ENCODE data around the gene MMS19.
"Not testable (repeated sequence)": the region's sequence is repeated elsewhere in the genome, so short reads cannot be mapped to it uniquely, and the experiment has no call there.

MMS19 gene

DNA sequence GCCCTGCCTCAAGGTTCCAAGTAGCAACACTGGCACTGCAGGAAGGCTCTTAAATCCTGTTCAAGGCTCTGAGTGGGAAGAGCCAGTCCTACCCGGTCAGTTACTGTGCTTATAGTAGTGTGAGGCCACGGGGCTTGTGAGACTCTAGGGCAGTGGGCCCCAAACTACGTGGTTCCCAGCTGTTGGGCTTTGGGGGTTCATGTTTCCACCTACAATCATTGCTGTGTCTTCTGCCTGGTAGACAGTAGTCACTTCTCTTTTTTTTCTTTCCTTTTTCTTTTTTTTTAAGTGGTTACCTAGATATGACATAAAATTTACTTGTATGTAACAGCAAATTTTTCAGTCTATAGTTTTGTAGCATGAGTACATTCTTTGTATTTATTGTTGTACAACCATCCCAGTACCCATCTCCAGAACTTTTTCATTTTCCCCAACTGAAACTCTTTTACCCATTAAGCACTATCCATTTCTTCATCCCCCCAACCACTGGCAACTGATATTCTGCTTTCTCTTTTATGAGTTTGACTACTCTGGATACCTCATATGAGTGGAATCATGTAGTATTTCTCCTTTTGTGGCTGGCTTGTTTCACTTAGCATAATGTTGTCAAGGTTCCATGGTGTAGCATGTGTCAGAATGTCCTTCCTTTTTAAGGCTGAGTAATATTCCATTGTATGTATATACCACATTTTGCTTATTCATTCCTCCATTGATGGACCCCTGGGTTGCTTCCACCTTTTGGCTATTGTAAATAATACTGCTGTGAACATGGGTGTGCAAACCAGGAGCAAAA, 8.2 kb upstream of the MMS19 start:
- in situ Hi-C loops (cut with HindIII; ENCODE audit: low sequenced_read_pairs), result no loop called here

DNA sequence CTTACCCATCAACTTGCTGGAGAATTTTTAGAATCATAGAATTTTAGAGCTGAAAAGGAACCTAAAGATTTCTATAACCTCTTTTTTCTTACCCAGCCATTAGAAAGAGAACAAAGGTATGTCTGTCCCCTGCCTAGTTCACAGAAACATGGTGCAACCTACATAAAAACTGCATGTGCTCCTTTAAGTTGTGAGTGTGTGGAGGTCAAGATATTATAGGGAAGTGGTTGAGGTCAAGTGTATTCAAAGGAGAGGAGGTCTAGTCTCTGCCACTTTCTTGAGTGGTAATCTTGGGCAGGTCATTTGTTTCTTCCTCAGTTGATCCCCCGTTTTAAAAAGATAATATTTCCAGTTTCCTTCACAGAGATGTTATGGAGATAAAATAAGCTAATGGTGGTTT, 6.9 kb upstream of the MMS19 start:
- in situ Hi-C loops (cut with HindIII; ENCODE audit: low sequenced_read_pairs), result no loop called here

GRCh38 chr10:97503406-97503805, 5.2 kb upstream of the MMS19 start:
- in situ Hi-C loops (cut with HindIII; ENCODE audit: low sequenced_read_pairs), result no loop called here

GRCh38 chr10:97502916-97503315, 4.7 kb upstream of the MMS19 start:
- in situ Hi-C loops (cut with HindIII; ENCODE audit: low sequenced_read_pairs), result no loop called here

- in situ Hi-C loops (cut with HindIII; ENCODE audit: low sequenced_read_pairs), result no loop called here
These were observed 2.0 kb upstream of the MMS19 start for GRCh38 chr10:97500297-97500575.

GRCh38 chr10:97499561-97500296, 1.5 kb upstream of the MMS19 start:
- in situ Hi-C loops (cut with HindIII; ENCODE audit: low sequenced_read_pairs), result loop anchor here (5.0 kb wide), 1 partner anchor 52 kb away; the partner anchor contains the start of genes EXOSC1 and ZDHHC16

DNA sequence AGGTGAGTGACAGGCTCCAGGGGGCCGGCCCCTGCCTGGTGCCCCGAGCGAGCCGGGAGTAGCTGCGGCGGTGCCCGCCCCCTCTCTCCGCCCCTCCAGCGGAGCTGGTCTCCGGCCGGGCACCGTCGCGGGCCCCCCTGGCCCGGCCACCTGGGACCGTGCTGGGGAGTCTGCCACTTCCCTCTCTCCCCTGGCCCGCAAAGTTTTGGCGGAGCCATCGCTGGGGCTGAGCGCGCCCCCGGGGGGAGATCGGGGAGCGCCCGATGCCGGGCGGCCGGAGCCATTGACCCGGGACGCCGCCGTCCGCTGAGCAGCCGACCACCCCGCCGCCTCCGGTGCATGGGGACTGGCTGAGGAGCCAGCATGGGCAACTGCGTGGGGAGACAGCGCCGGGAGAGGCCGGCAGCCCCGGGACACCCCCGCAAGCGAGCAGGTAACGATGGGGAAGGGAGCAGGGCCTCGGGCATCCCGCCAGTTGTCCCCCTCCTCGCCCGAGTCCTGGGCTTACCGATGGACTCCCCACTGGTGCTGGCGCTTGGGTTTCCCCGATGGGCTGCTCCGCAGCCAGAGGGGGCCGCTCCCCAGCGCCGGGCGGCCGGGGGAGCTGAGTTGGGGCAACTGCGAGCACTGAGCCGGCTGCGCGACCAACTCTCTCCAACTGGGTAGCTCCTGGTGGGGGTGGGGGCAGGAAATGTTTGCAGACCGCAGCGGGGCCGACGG, 779 bp upstream of the MMS19 start, which contains the start of gene UBTD1:
Gene UBTD1, plus strand, starts transcription at position 84 of the 720 bp plus-strand sequence. Its CDS starts 280 bp downstream, at position 364.
- in situ Hi-C loops (cut with HindIII; ENCODE audit: low sequenced_read_pairs), result loop anchor here (5.0 kb wide), 1 partner anchor 52 kb away; the partner anchor contains the start of genes EXOSC1 and ZDHHC16

DNA sequence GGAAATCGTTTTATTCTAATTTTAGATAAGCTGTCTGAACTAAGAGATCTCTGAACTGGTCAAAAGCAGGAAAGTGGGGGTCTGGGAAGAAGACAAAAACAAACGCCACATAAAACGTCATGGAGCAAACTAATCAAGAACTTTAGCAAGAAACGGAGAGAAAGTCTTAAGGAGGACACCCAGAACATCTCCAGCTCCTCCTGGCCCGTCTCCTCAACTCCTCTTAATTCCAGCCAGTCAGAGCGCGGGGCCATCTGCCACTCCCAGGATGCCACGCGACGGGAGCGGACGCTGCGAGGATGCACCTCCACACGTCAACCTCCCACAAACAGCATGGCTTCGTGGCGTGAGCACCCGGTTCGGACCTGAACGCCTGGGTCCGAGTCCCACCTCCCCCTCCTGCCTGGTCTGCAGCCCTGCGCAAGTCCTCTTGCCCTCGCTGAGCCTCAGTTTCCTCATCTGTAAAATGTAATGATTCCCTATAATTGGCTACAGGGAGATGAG, 598 bp downstream of the MMS19 start:
- in situ Hi-C loops (cut with HindIII; ENCODE audit: low sequenced_read_pairs), result loop anchor here (5.0 kb wide), 1 partner anchor 50 kb away; the partner anchor contains the start of genes EXOSC1 and ZDHHC16

GRCh38 chr10:97494863-97495506, 3.2 kb downstream of the MMS19 start:
- in situ Hi-C loops (cut with HindIII; ENCODE audit: low sequenced_read_pairs), result loop anchor here (5.0 kb wide), 1 partner anchor 48 kb away; the partner anchor contains the start of genes EXOSC1 and ZDHHC16

GRCh38 chr10:97494151-97494550, 4.1 kb downstream of the MMS19 start:
- in situ Hi-C loops (cut with HindIII; ENCODE audit: low sequenced_read_pairs), result no loop called here

DNA sequence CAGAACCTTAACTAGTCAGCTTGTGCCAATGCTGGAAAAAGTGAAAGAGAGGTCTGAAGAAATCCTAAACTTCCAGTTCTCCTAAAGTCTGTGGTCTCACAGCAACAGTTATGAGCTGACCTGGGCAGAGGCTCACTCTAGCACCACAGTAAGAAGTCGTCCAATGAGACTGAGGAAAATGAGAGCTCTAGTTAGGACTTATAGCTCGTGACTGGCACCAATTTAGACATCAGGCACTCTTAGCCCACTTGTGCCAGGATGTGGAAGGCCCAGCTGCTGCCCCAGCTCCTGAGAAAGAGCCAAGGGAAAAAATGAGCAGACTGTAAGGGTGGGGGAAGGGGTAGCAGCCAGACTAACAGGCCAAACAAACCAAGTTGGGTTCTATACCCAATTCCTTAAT, 7.6 kb downstream of the MMS19 start:
- in situ Hi-C loops (cut with HindIII; ENCODE audit: low sequenced_read_pairs), result no loop called here

DNA sequence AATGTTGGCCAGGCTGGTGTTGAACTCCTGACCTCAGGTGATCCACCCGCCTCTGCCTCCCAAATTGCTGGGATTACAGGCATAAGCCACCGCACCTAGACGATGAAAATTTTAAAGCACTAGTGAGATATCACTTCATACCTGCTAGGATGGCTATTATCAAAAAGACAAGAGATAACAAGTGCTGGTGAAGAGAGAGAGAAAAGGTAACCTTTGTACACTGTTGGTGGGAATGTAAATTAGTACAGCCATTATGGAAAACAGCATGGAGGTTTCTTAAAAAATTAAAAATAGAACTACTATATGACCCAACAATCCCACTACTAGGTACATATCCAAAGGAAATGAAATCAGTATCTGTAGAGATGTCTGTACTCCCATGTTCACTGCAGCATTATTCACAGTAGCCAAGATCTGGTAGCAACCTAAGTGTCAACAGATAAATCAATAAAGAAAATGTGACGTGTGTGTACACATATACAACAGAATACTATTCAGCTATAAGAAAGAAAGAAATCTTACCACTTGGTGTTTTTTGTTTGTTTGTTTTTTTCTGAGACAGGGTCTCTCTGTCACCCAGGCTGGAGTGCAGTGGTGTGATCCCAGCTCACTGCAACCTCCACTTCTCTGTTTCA, 12.5 kb downstream of the MMS19 start:
- in situ Hi-C loops (cut with HindIII; ENCODE audit: low sequenced_read_pairs), result no loop called here

GRCh38 chr10:97483921-97484320, 14.3 kb downstream of the MMS19 start:
- in situ Hi-C loops (cut with HindIII; ENCODE audit: low sequenced_read_pairs), result no loop called here

GRCh38 chr10:97483506-97483905, 14.7 kb downstream of the MMS19 start:
- in situ Hi-C loops (cut with HindIII; ENCODE audit: low sequenced_read_pairs), result no loop called here

- in situ Hi-C loops (cut with HindIII; ENCODE audit: low sequenced_read_pairs), result no loop called here
These were observed 15.8 kb downstream of the MMS19 start for GRCh38 chr10:97482381-97482780.

- in situ Hi-C loops (cut with HindIII; ENCODE audit: low sequenced_read_pairs), result no loop called here
These were observed 17.2 kb downstream of the MMS19 start for GRCh38 chr10:97481071-97481470.

GRCh38 chr10:97479939-97480338, 18.3 kb downstream of the MMS19 start:
- in situ Hi-C loops (cut with HindIII; ENCODE audit: low sequenced_read_pairs), result no loop called here

DNA sequence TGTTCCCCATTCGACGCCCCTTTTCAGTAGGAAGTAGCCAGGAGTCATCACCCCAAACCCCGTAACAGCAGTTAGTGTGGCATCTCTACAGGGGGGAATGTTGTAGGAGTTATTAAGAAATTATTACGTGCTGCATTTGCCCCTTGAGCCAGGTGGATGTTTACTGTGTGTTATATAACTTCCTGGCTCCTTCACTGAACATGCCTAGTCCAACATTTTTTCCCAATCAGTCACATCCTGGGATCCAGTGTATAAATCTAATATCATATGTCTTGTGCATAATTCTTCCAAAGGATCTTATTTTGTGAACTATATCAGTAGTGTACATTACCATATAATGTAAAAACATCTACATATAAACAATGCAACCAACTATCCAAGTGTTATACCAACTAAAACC, 18.8 kb downstream of the MMS19 start:
- in situ Hi-C loops (cut with HindIII; ENCODE audit: low sequenced_read_pairs), result not testable (repeated sequence)

GRCh38 chr10:97475936-97476594, 22.2 kb downstream of the MMS19 start:
- in situ Hi-C loops (cut with HindIII; ENCODE audit: low sequenced_read_pairs), result no loop called here

GRCh38 chr10:97474918-97475317, 23.3 kb downstream of the MMS19 start:
- in situ Hi-C loops (cut with HindIII; ENCODE audit: low sequenced_read_pairs), result no loop called here
